ENCODE measurements around the gene ADCY7.

- TF ChIP-seq CTCF (IDR thresholded peaks at IDR 0.05; ENCODE audit: low read depth, low read length), result no peak
- no peak for TF ChIP-seq POLR2A (IDR thresholded peaks at IDR 0.05; ENCODE audit: extremely low read depth, insufficient read length)
Measured at GRCh38 chr16:50340578-50340977, 74.2 kb downstream of the ADCY7 start.
